Middle frontal gyrus (tissue), 1 donor: Measurements from ENCODE around the gene DOCK8.

Source experiments
- DNase-seq: peaks from one replicate; pipeline ENCODE4 v3.0.0-alpha.2; 2015; ENCODE audit warnings: low spot score; ENCODE audit errors: extremely low spot score

Gene DOCK8

GRCh38 chr9:306907-307306 lies 92.2 kb downstream of the DOCK8 start:
- no peak for DNase-seq

GRCh38 chr9:311841-312240 lies 97.2 kb downstream of the DOCK8 start:
- no peak for DNase-seq

DNA sequence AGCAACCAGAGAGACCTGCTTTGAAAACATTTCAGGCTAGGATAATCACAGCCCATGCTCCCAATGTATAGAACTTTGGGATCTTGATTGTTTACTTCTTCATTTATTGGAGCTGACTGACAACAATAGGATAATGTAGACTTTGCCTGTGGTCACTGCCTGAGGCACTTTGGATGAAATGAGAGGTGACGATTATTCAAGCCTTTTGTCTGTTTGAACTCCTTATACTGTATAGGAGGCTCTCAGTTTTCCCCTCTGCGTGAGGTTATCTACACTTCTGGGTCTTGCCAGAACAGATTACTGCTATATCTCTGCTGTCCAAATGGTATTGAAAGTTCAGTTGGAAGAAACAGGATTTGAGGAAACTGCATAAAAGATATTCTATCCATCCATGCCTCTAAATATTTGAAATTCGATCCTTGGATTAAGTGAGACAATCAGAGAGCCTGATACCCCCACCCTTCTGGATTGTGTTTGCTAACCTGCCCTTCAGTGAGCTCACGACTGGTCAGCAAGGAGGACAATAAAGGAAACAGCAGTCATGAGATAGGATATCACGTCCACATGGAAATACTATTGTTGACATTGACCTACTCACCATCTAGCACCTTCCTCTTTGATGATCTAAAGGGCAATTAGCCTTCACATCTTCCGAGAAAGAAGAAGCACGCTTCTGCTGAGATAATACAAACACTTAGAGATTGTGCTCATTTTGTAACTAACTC lies 98.1 kb downstream of the DOCK8 start:
- no peak for DNase-seq

- DNase-seq, result no peak
These were observed 101.8 kb downstream of the DOCK8 start for GRCh38 chr9:316382-316965.

- no peak for DNase-seq
These were observed 104.0 kb downstream of the DOCK8 start for GRCh38 chr9:318646-319045.

DNA sequence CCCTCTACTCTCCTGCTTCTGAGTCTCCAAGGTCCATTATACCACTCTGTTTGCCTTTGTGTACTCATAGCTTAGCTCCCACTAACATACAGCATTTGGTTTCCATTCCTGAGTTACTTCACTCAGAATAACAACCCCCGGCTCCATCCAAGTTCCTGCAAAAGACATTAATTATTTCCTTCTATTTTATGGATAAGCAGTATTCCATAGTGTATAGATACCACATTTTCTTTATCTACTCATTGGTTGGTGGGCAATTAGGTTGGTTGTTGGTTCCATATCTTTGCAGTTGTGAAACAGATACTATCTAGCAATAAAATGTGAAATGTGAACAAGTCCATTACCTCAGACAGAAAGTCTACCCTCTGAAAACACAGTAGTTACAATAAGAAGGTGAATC lies 110.3 kb downstream of the DOCK8 start:
- no peak for DNase-seq

GRCh38 chr9:326667-327066 lies 112.0 kb downstream of the DOCK8 start:
- DNase-seq, result no peak

DNA sequence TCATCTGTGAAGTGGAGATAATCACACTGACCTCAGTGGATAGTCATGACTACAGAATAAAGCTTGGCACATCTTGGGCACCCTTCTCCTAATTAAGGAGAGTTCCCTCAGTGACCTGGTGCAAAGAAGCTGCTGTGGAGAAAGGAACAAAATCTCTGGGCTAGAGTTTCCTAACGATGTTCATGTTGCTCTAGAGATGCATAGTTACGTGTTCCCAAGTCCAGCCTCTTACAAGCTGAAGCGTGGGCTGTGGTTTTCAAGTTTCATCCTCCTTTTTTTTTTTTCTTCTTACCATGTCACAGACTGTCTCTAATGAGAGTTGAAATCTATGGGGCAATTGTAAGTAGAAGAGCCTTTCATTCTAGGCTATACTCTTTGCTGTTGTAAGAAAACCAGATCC lies 113.8 kb downstream of the DOCK8 start:
- no peak for DNase-seq

- no peak for DNase-seq
These were observed 116.5 kb downstream of the DOCK8 start for GRCh38 chr9:331197-331596.

DNA sequence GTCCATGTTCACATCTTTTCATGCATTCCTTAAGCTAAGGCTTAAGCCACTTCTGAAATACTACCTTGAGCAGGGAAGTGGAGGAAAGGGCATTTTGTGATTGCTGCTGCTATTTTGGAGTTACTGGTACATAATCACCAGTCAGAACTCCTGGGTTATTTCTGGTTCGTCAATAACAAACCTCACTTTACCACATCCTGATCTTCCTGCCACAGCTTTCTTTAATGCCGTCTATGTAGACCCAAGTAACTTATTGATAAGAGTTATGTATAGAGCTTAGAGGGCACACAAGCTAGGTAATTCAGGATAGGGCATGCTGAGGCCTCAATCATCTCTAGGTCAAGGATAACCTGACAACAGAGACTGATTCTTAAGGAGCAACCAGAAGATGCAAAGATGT lies 120.7 kb downstream of the DOCK8 start:
- no peak for DNase-seq

- no peak for DNase-seq
These were observed 121.4 kb downstream of the DOCK8 start for GRCh38 chr9:336039-336438.

GRCh38 chr9:338602-339001 lies 123.9 kb downstream of the DOCK8 start:
- no peak for DNase-seq

DNA sequence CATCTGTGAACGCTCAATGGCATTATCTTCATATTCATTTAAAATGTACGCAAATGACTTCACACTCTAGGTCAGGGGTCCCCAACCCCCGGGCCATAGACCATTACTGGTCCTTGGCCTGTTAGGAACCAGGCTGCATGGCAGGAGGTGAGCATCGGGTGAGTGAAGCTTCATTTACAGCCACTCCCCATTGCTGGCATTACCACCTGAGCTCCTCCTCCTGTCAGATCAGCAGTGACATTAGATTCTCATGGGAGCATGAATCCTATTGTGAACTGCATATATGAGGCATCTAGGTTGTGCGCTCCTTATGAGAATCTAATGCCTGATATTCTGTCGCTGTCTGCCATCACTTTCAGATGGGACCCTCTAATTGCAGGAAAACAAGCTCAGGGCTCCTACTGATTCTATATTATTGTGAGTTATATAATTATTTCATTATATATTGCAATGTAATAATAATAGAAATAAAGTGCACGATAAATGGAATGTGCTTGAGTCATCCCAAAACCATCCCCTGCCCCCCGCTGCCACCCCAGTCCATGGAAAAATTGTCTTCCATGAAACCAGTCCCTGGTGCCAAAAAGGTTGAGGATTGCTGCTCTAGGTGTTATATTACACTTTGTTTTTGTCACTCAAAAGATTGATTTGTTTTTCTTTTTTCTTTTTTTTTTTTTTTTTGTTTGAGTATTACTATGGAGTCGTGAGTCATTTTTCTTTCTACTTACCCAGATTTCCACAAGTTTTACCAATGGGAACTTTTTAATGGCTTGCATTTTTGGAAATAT lies 127.2 kb downstream of the DOCK8 start:
- DNase-seq, result no peak

GRCh38 chr9:343773-344172 lies 129.1 kb downstream of the DOCK8 start:
- no peak for DNase-seq

DNA sequence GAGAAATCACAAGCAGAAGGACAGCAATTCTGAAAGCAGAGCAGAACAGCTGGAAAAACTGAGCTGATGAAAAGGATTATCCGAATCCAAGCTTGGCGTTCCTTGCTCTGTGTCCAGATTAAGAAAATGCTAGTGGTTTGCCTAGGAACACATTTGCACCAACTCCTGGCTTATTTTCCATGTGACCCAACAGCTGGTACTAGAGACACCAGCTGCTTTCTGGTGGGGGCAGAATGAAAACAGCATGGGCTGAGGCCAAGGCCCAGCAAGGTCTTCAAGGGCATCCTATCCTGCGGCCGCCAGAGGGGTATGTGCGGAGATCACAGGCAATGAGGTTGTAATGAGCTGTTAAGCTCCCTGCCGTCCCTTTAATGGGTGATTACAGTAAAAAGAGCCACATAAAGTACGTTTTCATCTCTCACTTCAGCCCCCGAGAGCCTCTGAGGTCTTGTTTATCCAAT lies 131.5 kb downstream of the DOCK8 start:
- no peak for DNase-seq

DNA sequence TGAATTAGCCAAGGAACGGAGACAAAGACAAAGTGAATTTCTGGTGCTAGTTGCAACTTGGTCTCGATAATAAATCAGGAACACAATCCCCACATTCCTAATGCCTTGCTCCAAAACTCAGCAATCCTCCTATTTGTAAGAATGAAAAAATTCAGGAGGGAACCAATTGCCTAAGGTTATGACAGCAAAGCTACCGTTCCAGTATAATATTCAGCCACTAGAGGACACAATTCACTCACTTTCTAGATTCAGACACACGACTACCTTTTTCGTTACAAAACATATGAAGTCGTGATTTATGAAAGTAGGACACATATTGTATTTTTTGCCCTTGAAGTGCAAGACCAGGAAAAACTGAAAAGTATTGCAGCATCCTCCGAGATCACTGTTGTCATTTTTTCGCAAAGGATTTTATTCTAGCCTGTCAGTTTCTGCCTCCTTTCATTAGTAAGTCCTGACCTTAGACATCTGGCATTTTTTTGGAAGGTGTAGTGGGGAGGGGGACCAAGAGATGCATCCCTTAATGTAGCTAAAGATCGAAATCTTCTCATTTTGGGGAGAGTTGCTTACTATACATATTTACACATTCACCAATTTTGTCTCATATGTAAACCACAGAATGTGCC lies 133.1 kb downstream of the DOCK8 start:
- DNase-seq, result peak; percentile 47

DNA sequence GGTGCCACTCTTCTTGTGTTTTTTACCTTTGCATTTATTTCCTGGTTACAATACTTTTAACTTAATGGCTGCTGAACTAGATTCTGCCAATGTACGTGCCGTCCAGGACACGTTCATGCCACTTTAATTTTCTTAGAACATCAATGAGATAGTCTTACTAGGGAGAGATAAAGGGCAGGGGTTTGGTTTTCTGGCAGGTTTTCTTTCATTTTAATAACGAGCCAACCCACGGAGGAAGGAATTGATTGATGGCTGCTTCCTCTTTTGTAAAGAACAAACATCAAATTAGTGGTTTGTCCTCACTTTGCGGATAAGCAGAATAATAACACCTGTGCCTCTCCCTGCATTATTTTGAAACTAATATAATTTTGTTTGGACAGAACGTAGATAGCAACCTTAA lies 135.7 kb downstream of the DOCK8 start:
- DNase-seq, result no peak

GRCh38 chr9:351916-352315 lies 137.3 kb downstream of the DOCK8 start:
- DNase-seq, result no peak

GRCh38 chr9:353077-353476 lies 138.4 kb downstream of the DOCK8 start:
- DNase-seq, result no peak

DNA sequence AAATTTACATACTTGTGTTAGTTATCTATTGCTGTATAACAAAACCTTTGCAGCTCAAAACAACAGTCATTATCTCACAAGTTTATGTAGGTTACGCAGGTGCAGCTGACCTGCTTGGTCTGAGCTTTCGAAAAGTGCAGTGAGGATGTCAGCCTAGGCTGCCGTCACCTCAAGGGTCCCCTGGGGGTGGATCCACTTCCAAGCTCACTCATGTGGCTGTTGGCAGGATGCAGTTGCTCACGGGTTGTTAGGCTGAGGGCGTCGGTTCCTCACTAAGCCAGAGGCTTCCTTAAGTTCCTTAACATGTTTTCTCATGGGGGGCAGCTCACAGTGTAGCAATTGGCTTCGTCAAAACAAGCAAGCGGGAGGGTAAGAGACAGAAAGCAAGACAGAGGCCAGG lies 139.8 kb downstream of the DOCK8 start:
- no peak for DNase-seq

DNA sequence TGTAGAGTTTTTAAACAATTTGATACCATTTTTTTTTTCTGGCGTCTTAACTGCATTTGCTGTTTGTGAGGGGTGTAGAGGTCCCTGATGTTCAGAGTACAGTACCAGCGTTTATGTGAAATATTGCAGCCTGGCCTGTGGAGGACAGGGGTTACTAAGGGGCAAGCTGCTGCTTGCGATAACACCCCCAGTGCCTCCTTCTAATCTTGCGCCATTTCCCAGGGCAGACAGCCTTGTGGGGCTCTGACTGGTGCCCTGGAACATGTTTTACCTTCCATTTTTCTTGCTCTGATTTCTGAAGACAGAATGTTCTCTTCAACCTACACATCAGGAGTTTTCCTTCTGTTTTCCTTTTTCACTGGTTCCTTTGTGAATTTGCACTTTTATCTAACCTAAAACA lies 142.9 kb downstream of the DOCK8 start:
- DNase-seq, result no peak
